HG03378 (cell line): Measurements from ENCODE around the gene PTPRT.
"Not testable (repeated sequence)": the region's sequence is repeated elsewhere in the genome, so short reads cannot be mapped to it uniquely, and the experiment has no call there.

ENCODE experiments used
- ATAC-seq: cut with Tn5 transposase; IDR thresholded peaks from one replicate; pipeline ENCODE4 v1.9.1; 2021; ENCODE audit warnings: mild to moderate bottlenecking, moderate library complexity; ENCODE audit not compliant: unreplicated experiment

The PTPRT gene

DNA sequence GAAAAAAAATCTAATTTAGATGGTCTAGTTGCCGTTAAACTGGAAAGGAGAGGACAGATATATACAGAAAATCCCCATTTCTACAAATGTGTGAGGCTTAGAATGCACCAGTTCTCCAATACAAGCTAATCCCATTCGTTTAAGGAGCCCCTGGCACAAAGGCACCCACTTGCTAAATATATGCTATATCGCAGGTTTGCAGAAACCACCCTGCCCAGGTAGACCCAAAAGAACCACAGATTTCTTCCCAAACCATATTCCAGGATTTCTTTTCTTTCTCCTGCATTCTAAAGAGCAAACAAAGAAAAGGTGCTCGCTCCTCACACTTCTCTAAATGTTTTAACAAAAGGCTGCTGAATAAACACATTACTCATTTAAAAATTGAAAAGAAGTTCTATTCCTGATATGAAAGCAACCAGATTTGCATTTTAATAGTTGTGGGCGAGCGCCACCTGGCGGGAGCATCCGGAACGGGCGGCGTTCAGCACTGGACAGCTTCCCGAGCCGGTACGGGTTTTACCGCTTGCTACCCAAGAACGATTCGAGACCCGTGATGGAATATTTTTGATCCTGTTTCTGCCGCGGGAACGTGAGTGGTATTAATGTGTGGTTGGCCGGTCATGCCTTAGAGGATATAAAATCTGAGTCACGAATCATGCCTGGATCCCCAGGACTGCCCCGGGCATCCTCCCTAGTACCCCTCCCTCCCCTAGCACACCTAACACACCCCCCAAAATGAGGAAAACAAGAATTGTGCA, 2.1 kb downstream of the PTPRT start:
- ATAC-seq, result no peak

- no peak for ATAC-seq
These were observed 3.4 kb downstream of the PTPRT start for GRCh38 chr20:43186312-43186711.

DNA sequence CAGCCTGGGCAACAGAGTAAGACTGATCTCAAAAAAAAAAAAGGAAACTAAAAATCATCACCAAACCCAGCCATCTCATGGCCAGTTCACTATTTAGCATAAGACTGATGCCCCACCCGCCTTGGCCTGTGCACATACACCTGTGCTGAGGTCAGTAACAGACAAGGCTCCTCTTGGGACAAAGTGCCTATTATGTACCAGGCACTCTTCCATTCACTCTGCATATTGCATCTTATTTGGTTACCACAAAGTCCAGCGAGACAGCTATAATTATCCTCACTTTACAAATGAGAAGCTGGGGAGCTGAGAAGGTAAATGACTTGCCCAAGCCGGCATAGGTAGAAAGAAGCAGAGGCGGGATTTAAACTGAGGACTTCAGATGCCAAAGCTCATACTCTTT, 3.8 kb downstream of the PTPRT start:
- ATAC-seq, result no peak

DNA sequence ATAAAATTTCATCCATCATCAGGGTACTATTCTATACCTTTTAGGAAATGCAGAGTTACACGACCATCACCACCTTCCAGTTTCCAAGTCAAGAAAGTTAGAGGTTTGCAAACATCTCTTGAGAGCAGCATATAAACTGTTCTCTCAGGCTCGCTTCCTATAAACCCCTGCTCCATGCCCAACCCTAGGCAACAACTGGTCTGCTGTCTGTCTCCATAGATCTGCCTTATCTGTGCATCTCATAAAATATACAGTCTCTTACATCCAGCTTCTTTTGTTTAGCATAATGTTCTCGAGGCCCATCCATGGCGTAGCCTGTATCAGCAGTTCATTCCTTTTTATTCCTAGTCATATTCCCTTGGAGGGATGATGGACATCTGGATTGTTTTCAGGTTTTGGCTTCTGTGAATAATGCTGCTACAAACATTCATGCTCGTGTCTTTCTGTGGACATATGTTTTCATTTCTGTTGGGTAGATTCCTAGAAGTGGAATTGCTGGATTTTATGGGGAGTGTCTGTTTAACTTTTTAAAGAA, 6.1 kb downstream of the PTPRT start:
- no peak for ATAC-seq

DNA sequence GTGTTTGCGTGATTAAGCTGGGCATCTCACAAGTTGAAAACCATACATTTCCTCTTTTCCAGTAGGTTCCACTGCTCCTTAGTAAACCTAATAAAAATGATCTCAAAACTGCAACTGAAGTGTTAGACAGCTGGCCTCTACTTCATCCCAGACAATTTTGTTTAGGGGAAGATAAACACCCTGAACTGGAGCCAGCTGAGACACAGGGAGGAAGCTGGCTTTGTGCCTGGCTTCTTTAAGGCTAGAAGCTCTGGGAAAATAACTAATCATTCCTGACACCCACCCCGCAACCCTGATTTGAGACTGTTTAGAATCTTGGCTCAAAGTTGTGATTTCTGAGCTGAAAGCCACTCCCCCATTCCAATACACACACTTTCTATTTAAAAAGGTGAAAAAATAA, 11.6 kb downstream of the PTPRT start:
- ATAC-seq, result no peak

DNA sequence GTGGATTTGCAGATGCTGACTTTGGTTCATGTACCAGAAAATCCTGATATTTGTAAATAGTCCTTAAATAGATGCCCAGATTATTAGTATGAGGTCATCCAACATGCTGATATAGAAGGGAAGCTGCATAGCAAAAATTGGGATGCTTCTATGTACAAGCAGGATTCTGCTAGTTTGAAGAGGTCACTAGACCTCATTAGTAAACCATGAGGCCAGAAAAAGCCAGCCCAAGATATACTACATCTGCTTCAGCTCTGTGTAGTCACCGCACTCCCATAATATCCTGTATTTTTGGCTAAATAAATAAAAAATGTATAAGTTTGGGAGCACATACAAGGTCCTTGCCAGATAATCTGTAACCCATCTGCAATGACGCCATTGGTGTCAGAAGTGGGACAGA, 13.0 kb downstream of the PTPRT start:
- ATAC-seq, result no peak

- ATAC-seq, result no peak
These were observed 17.8 kb downstream of the PTPRT start for GRCh38 chr20:43171930-43172329.

DNA sequence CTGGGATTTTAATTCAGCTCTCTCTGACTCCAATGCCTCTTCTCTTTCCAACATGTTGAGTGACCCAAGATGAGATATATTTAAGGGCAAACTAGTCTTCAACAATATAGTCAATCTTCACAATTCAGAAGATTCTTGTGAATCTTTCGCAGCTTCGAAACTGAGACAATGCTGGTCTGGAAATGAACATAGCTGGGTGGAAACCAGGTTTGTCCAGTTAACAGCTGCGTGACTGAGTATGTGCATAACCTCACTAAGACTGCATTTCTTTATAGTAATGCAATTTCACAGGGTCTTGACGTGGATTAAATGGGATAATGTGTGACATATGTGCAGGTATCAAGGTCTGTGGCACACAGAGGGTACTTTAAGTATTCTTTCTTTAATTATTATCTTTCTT, 18.9 kb downstream of the PTPRT start:
- ATAC-seq, result no peak

- no peak for ATAC-seq
These were observed 22.1 kb downstream of the PTPRT start for GRCh38 chr20:43167615-43168014.

GRCh38 chr20:43167021-43167420, 22.7 kb downstream of the PTPRT start:
- no peak for ATAC-seq

DNA sequence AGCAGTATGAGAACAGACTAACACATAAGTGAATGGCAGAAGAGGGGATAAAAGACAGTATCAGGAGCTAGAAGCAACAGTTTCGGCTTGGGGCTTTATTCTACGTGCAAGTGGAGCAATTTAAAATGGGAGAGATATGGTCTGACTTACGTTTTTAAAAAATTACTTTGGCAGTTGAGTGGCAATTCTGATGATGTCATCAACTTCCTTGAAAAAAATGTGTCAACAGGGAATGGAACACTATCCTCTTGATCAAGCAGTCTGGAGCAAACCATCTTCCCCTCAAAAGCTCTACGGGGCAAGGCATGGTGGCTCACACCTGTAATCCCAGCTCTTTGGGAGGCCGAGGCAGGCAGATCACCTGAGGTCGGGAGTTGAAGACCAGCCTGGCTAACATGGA, 24.1 kb downstream of the PTPRT start:
- no peak for ATAC-seq

GRCh38 chr20:43164736-43165135, 25.0 kb downstream of the PTPRT start:
- ATAC-seq, result not testable (repeated sequence)

DNA sequence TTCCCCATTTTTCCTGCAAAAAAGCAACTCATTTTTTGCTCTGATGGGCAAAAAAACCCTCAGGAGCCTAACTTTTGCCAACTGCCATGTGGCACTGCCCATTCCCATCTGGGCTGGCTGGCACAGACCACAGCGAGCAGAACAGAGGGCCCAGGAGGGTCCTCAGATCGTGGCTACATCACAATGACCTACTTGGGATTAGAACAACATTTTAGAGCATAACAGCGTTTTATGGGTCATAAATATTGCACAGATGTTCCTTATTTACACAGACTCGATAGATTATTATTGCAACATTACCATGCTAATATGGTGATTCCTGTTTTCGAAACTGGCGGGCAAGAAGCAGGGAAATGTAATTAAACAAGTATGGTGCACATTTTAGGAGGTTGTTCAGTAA, 28.0 kb downstream of the PTPRT start:
- no peak for ATAC-seq

DNA sequence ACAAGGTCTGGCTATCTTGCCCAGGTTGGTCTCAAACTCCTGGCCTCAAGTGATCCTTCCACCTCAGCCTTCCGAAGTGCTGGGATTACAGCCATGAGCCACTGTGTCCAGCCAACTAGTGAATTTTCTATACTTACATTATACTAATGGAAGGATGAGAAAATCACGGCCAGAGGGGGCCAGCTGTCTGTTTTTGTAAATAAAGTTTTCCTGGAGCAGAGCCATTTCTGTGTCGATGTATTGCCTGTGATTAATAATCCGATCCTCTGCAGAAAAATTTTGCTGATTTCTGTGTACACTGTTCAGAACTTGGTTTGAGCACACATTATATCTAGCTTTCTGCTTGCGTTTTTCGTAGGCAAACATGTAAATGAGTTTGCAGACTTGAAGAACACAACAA, 28.8 kb downstream of the PTPRT start:
- no peak for ATAC-seq

DNA sequence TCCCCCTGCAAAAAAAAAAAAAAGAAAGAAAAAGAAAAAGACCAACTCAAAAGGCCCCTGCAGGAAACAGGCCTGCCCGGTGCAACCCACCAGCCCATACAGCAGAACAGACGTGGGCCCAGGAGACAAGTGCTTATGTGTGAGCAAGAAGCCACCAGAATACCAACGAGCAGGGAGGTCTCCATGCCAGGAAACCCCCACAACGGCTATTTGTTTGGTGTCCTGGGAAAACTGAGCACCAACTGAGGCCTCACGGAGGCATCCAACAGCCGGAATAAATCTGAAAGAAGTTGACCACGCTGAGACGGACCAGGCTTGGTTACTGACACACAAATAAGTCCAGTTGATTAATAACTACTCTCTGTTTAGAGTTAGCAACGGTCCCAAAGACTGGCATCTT, 29.7 kb downstream of the PTPRT start:
- ATAC-seq, result no peak

- ATAC-seq, result no peak
These were observed 34.2 kb downstream of the PTPRT start for GRCh38 chr20:43155366-43156100.

- ATAC-seq, result no peak
These were observed 37.8 kb downstream of the PTPRT start for GRCh38 chr20:43151901-43152300.

DNA sequence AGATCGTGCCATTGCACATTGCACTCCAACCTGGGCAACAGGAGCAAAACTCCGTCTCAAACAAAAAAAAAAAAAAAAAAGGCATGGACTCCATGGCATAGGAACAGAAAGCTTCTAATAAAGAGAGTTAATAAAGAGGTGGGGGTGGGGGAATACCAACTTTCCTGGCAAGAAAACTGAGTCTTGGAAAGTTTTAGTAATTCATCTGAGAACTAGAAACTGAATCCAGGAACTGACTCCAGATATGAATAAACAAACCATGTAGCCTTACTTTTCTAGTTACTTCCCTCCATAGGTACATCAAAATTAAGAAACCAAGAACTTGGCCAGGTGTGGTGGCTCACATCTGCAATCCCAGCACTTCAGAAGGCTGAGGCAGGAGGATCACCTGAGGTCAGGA, 38.5 kb downstream of the PTPRT start:
- ATAC-seq, result no peak

- ATAC-seq, result no peak
These were observed 49.0 kb downstream of the PTPRT start for GRCh38 chr20:43140726-43141125.

- ATAC-seq, result no peak
These were observed 51.5 kb downstream of the PTPRT start for GRCh38 chr20:43138061-43138770.

- ATAC-seq, result no peak
These were observed 52.5 kb downstream of the PTPRT start for GRCh38 chr20:43137160-43137559.

GRCh38 chr20:43124241-43124640, 65.5 kb downstream of the PTPRT start:
- ATAC-seq, result no peak
